ENCODE results near the gene LRMDA.

DNA sequence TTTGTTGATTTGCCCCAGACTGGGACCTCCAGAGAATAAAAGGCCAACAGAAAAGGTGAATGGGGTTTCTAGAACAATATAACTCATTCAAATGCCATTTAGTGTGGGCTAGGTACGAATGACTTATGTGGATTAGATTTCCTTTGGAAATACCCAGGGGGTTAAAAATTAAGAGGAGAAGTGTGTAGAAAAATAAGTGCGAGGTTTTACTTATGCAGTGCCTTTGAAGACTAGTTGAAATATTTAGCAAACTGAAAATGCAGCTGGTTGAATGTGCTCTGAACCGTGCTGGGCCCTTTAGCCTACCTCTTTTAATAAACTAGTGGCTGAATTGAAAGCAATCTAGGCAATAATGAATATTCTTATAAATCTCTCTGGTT is 180.6 kb downstream of the LRMDA start:
- TF ChIP-seq POLR2A (IDR thresholded peaks at IDR 0.05; ENCODE audit: low read depth, low read length) (no peak), BHLHE40 (IDR thresholded peaks at IDR 0.05; ENCODE audit: low read depth, low read length) (no peak), RFX5 (IDR thresholded peaks at IDR 0.05; ENCODE audit: low read depth, low read length) (no peak), RAD21 (IDR thresholded peaks at IDR 0.05; ENCODE audit: low read length) (no peak), RCOR1 (IDR thresholded peaks at IDR 0.05; ENCODE audit: insufficient replicate concordance, low read length) (no peak), SMC3 (IDR thresholded peaks at IDR 0.05; ENCODE audit: low read depth, low read length) (no peak), CEBPB (IDR thresholded peaks at IDR 0.05; ENCODE audit: low read depth, low read length) (no peak), CHD1 (IDR thresholded peaks at IDR 0.05; ENCODE audit: low read depth, low read length) (no peak), MAZ (IDR thresholded peaks at IDR 0.05; ENCODE audit: borderline replicate concordance, low read depth, low read length) (no peak)
- TF ChIP-seq, protein P1, sequence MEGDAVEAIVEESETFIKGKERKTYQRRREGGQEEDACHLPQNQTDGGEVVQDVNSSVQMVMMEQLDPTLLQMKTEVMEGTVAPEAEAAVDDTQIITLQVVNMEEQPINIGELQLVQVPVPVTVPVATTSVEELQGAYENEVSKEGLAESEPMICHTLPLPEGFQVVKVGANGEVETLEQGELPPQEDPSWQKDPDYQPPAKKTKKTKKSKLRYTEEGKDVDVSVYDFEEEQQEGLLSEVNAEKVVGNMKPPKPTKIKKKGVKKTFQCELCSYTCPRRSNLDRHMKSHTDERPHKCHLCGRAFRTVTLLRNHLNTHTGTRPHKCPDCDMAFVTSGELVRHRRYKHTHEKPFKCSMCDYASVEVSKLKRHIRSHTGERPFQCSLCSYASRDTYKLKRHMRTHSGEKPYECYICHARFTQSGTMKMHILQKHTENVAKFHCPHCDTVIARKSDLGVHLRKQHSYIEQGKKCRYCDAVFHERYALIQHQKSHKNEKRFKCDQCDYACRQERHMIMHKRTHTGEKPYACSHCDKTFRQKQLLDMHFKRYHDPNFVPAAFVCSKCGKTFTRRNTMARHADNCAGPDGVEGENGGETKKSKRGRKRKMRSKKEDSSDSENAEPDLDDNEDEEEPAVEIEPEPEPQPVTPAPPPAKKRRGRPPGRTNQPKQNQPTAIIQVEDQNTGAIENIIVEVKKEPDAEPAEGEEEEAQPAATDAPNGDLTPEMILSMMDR (conservative IDR thresholded peaks at IDR 0.05; ENCODE audit: low read depth, low read length) = no peak
- TF ChIP-seq, protein P2, sequence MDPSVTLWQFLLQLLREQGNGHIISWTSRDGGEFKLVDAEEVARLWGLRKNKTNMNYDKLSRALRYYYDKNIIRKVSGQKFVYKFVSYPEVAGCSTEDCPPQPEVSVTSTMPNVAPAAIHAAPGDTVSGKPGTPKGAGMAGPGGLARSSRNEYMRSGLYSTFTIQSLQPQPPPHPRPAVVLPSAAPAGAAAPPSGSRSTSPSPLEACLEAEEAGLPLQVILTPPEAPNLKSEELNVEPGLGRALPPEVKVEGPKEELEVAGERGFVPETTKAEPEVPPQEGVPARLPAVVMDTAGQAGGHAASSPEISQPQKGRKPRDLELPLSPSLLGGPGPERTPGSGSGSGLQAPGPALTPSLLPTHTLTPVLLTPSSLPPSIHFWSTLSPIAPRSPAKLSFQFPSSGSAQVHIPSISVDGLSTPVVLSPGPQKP (IDR thresholded peaks at IDR 0.05; ENCODE audit: borderline replicate concordance, low read depth, low read length) = no peak
- TF ChIP-seq, protein P3, sequence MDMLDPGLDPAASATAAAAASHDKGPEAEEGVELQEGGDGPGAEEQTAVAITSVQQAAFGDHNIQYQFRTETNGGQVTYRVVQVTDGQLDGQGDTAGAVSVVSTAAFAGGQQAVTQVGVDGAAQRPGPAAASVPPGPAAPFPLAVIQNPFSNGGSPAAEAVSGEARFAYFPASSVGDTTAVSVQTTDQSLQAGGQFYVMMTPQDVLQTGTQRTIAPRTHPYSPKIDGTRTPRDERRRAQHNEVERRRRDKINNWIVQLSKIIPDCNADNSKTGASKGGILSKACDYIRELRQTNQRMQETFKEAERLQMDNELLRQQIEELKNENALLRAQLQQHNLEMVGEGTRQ (IDR thresholded peaks at IDR 0.05; ENCODE audit: low read depth, low read length) = no peak

All from IMR-90 (cell line).